Prostate gland (tissue), 2 donors: ENCODE measurements around the gene PMVK. TPM values are rescaled to one million over a fixed set of nuclear protein-coding genes. Genes with fewer than 3 reads are reported as not detected.

Experiments
- DNase-seq: peaks from one replicate; pipeline ENCODE4 v3.0.0-alpha.2; 2019; ENCODE audit warnings: low spot score
- H3K27ac ChIP-seq, 2 donors: fragments of 200-600 bp; sonication (generic); 2 replicates each; pipeline ENCODE4 v1.5.1; 2017 to 2019
- H3K27me3 ChIP-seq: fragments of 200-600 bp; sonication (generic); replicated peaks from 2 replicates; pipeline ENCODE4 v1.5.1; 2019; ENCODE audit not compliant: insufficient read depth
- H3K36me3 ChIP-seq, 2 donors: fragments of 200-600 bp; sonication (generic); 1 replicate in 1 of 2; 2 replicates in 1 of 2; pipeline versions ENCODE4 v1.5.1 to v1.8.1; 2017 to 2019
- H3K4me1 ChIP-seq: fragments of 200-600 bp; sonication (generic); replicated peaks from 2 replicates; pipeline ENCODE4 v1.5.1; 2019
- H3K4me3 ChIP-seq, 2 donors: fragments of 200-600 bp; sonication (generic); 2 replicates each; pipeline ENCODE4 v1.5.1; 2017 to 2019
- H3K9me3 ChIP-seq: fragments of 200-600 bp; sonication (generic); 2 replicates; pipeline ENCODE4 v1.5.1; 2017
- POLR2A ChIP-seq: fragments of 450-650 bp; IDR thresholded peaks from one replicate; pipeline ENCODE4 v1.6.1; 2016; ENCODE audit warnings: antibody characterized with exemption, mild to moderate bottlenecking
- POLR2AphosphoS5 ChIP-seq: sonication (generic); formaldehyde crosslinking; IDR thresholded peaks from one replicate; pipeline ENCODE4 v1.6.1; 2017; ENCODE audit warnings: antibody characterized with exemption
- WGBS: methylation state at CpG from one replicate; pipeline ENCODE4 v1.1.5; 2018; 5-methylcytosine and 5-hydroxymethylcytosine counted together
- intact Hi-C: fragments of 100-400 bp; cut with DNase I; formaldehyde crosslinking; loops from one replicate; pipeline ENCODE4 v1.14.2; 2022
- total RNA-seq, 2 donors: library from RNA; depleted of rRNA; stranded (reverse); fragments of >200 nt; gene quantifications; one replicate each; pipeline ENCODE4 v1.1.0, GENCODE V29; 2016
- TF ChIP-seq, protein P1 (sequence below), 4 experiments: fragments of 200-600 bp in 2 of 4; fragments of 450-650 bp in 2 of 4; sonication (generic) in 2 of 4; IDR thresholded peaks; 1 replicate in 3 of 4; 2 replicates in 1 of 4; pipeline ENCODE4 v1.5.1; 2016 to 2019; ENCODE audit warnings: antibody characterized with exemption in 4 of 4, mild to moderate bottlenecking in 2 of 4, moderate library complexity in 2 of 4

Gene PMVK
- total RNA-seq, 2 donors from 2014 or later = 23.2 to 26.2 TPM

DNA sequence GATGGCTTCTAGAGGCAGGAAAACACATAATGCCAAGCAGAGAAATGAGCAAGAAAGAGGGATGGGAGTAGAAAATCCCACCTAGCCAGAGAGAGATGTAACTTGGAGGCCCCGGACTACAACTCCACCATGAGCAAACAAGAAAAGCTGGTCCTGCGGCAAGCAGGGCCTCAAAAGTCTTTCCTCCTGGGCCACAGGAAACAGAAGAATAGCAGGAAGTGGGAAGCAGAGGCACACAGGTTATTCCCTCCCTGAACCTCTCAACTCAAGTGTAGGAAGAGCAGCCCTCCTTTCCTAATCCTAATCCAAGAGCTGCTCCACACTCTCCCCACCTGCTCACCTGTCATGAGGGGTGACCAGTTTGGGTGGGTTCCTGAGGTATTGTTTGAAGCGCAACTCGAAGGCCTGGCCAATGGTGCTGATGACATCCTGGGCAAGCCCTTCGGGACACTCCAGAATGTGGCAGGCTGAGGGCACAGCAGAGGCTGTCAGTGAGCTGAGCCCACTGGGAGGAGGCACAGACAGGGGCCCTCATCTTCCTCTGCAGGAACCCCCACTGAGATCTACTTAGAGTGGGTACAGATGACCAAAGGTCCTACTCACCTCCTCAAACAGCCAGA lies 30.9 kb upstream of the PMVK start:
- H3K9me3 ChIP-seq = no peaks in the 10 kb centered on the region
- TF ChIP-seq POLR2A = no peak
- peak; percentile 26 for TF ChIP-seq POLR2AphosphoS5
- TF ChIP-seq, protein P1, sequence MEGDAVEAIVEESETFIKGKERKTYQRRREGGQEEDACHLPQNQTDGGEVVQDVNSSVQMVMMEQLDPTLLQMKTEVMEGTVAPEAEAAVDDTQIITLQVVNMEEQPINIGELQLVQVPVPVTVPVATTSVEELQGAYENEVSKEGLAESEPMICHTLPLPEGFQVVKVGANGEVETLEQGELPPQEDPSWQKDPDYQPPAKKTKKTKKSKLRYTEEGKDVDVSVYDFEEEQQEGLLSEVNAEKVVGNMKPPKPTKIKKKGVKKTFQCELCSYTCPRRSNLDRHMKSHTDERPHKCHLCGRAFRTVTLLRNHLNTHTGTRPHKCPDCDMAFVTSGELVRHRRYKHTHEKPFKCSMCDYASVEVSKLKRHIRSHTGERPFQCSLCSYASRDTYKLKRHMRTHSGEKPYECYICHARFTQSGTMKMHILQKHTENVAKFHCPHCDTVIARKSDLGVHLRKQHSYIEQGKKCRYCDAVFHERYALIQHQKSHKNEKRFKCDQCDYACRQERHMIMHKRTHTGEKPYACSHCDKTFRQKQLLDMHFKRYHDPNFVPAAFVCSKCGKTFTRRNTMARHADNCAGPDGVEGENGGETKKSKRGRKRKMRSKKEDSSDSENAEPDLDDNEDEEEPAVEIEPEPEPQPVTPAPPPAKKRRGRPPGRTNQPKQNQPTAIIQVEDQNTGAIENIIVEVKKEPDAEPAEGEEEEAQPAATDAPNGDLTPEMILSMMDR (IDR thresholded peaks at IDR 0.05) = no peak

DNA sequence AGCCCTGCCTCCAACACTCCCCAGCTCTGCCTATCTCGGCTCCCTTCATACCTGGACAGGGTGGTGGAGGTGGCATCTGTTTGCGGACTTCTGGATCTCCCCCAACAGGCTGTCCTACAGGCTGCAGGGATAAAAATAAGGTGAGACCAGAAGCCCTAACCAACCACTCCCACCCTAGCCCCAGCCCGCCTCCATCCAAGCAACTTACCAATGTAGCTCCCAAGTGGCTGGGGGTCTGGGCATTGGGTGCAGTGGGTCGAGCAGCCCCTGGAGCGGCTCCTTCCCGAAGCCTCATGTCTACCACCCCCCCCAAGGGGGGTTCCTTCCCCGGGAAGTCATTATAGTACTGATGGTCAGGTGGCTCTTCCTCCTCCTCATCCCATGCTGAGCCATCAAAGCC lies 29.6 kb upstream of the PMVK start:
- intact Hi-C loops = no loop called here
- Histone ChIP-seq H3K4me3 (no peak overlapping the region), H3K9me3 (no peaks in the 10 kb centered on the region), H3K4me1 (peaks cover 15% of the 10 kb centered on the region), H3K27ac (no peak overlapping the region), H3K36me3 (peaks cover 0 to 14% of the 10 kb centered on the region in 2 donors), H3K27me3 (no peaks in the 10 kb centered on the region)
- DNase-seq = no peak
- WGBS = 88% methylated on average over 7 of the region's 7 CpGs
- TF ChIP-seq POLR2A (no peak), POLR2AphosphoS5 (no peak)
- TF ChIP-seq, protein P1 (IDR thresholded peaks at IDR 0.05) = no peak

More for the DNA sequence above, 30.9 kb upstream of the PMVK start:
- Histone ChIP-seq H3K4me1 (peaks cover 22% of the 10 kb centered on the region), H3K27ac (peak overlapping the region; percentile 19 to 99), H3K36me3 (peaks cover 0 to 14% of the 10 kb centered on the region in 2 donors), H3K27me3 (no peaks in the 10 kb centered on the region), H3K4me3 (no peak overlapping the region)
- intact Hi-C loops = no loop called here
- no peak for DNase-seq
- 70% methylated on average over 4 of the region's 5 CpGs for WGBS

DNA sequence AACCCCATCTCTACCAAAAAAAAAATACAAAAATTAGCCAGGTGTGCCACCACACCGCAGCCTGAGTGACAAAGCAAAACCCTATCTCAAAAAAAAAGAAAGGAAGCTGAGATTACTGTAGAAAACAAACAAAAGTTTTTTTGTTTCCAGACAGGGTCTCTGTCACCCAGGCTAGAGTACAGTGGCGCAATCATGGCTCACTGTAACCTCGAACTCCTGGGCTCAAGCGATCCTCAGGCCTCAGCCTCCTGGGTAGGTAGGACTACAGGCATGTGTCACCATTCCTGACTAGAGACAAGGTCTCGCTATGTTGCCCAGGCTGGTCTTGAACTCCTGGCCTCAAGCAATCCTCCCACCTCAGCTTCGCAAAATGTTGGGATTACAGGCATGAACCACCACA lies 27.8 kb upstream of the PMVK start:
- peaks cover 0 to 14% of the 10 kb centered on the region in 2 donors for H3K36me3 ChIP-seq
- 86% methylated on average over 6 of the region's 6 CpGs for whole genome bisulfite sequencing

DNA sequence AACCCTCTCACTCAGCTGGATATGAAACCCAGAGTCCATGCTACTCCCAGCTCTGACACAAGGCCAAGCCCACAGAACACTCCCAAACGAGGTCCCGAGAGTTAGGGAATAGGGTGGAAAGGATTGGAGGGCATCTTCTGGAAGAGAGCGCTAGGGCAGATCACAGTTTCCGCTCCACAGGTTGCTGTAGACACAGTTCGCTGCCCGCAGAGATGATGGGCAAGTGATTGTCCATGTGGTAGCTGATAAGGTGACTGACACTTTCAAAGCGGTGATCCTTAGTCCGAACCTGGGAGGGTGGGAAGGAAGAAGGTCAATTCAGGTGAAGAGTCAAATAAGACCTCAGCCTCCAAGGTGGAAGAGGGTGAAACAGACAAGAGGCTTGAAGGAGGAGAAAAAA lies 27.1 kb upstream of the PMVK start:
- 77% methylated on average over 8 of the region's 8 CpGs for WGBS
- H3K4me1 ChIP-seq = peaks cover 16% of the 10 kb centered on the region
- peak overlapping the region in 1 of 2 donors; percentile 99 for H3K27ac ChIP-seq
- H3K4me3 ChIP-seq = no peak overlapping the region
- TF ChIP-seq POLR2AphosphoS5 = no peak
- no peak for TF ChIP-seq POLR2A
- TF ChIP-seq, protein P1 (IDR thresholded peaks at IDR 0.05) = no peak
- H3K27me3 ChIP-seq = no peaks in the 10 kb centered on the region
- no peak for DNase-seq
- no peaks in the 10 kb centered on the region for H3K9me3 ChIP-seq
- intact Hi-C loops = loop anchor here (5.0 kb wide), 2 partner anchors 34 to 89 kb away; partner anchors contain the start of gene ADAM15
- H3K36me3 ChIP-seq = peaks cover 0 to 14% of the 10 kb centered on the region in 2 donors

More for the DNA sequence above, 27.8 kb upstream of the PMVK start:
- intact Hi-C loops = loop anchor here (5.0 kb wide), 2 partner anchors 33 to 88 kb away; partner anchors contain the start of gene ADAM15
- Histone ChIP-seq H3K4me3 (no peak overlapping the region), H3K9me3 (no peaks in the 10 kb centered on the region), H3K4me1 (peaks cover 16% of the 10 kb centered on the region), H3K27ac (no peak overlapping the region), H3K27me3 (no peaks in the 10 kb centered on the region)
- no peak for DNase-seq
- TF ChIP-seq, protein P1 (IDR thresholded peaks at IDR 0.05) = no peak
- no peak for TF ChIP-seq POLR2A
- no peak for TF ChIP-seq POLR2AphosphoS5
